ENCODE measurements around the gene GALNS. TPM values are rescaled to one million over a fixed set of nuclear protein-coding genes. Genes with fewer than 3 reads are reported as not detected.

The GALNS gene
- total and polyA plus RNA-seq, 2 of the 13 experiments (the other 11 are each of a cell fraction or from before 2014, with no cell fraction given): 9.2 to 9.8 TPM

GRCh38 chr16:88811769-88812512 is 44.8 kb downstream of the GALNS start, which contains the start of gene APRT (continued):
- no peak for TF ChIP-seq ZNF562 (CRISPR knock-in tag; IDR thresholded peaks at IDR 0.05; ENCODE audit: borderline replicate concordance)
- 0 out of 2 replicates have a peak, but pooled peaks have one; percentile 24 for TF ChIP-seq ZNF720 (CRISPR knock-in tag; IDR thresholded peaks at IDR 0.05)
- no peak for TF ChIP-seq ZNF570 (CRISPR knock-in tag; IDR thresholded peaks at IDR 0.05; ENCODE audit: borderline replicate concordance)
- TF ChIP-seq ZNF350 (CRISPR knock-in tag; IDR thresholded peaks at IDR 0.05; ENCODE audit: borderline replicate concordance, low read depth): peak; percentile 58
- no peak; the same call in 1 of the 2 replicates for TF ChIP-seq RARA (CRISPR knock-in tag; IDR thresholded peaks at IDR 0.05)
- no peak for TF ChIP-seq CENPX (CRISPR knock-in tag; IDR thresholded peaks at IDR 0.05)
- no peak for TF ChIP-seq FOXO4 (CRISPR knock-in tag; conservative IDR thresholded peaks at IDR 0.05)
- peak; percentile 78; the same call in 1 of the 2 replicates for TF ChIP-seq ZNF296 (CRISPR knock-in tag; conservative IDR thresholded peaks at IDR 0.05)
- peak; percentile 42; the same call in 1 of the 2 replicates for TF ChIP-seq ZBTB8A (CRISPR knock-in tag; IDR thresholded peaks at IDR 0.05; ENCODE audit: borderline replicate concordance, low read depth)
- no peak for TF ChIP-seq GABPA (IDR thresholded peaks at IDR 0.05; ENCODE audit: low read depth, low read length)
- peak; percentile 66 for TF ChIP-seq GABPA (CRISPR knock-in tag; IDR thresholded peaks at IDR 0.05; ENCODE audit: low read depth)
- peak; percentile 93 for TF ChIP-seq YY1 (IDR thresholded peaks at IDR 0.05; ENCODE audit: insufficient read depth, insufficient replicate concordance, low read depth, low read length)
- TF ChIP-seq PCBP2 (optimal IDR thresholded peaks at IDR 0.05; ENCODE audit: low read depth, low read length, poor library complexity, severe bottlenecking): no peak
- TF ChIP-seq ZNF430 (CRISPR knock-in tag; IDR thresholded peaks at IDR 0.05): no peak
- TF ChIP-seq ZNF773 (CRISPR knock-in tag; IDR thresholded peaks at IDR 0.05; ENCODE audit: borderline replicate concordance): no peak
- peak; percentile 99; the same call in 1 of the 2 replicates for TF ChIP-seq ZNF704 (CRISPR knock-in tag; IDR thresholded peaks at IDR 0.05; ENCODE audit: borderline replicate concordance)
- TF ChIP-seq ZNF343 (CRISPR knock-in tag; IDR thresholded peaks at IDR 0.05): peak; percentile 76; the same call in 1 of the 2 replicates
- peak; percentile 95 for TF ChIP-seq TMF1 (CRISPR knock-in tag; IDR thresholded peaks at IDR 0.05; ENCODE audit: low read depth)
- no peak for TF ChIP-seq SMARCE1 (IDR thresholded peaks at IDR 0.05; ENCODE audit: borderline replicate concordance)
- no peak for TF ChIP-seq PLSCR1 (CRISPR knock-in tag; IDR thresholded peaks at IDR 0.05; ENCODE audit: borderline replicate concordance)
- peak; percentile 67 for TF ChIP-seq STAG1 (CRISPR knock-in tag; IDR thresholded peaks at IDR 0.05)
- TF ChIP-seq NR2F1 (CRISPR knock-in tag; IDR thresholded peaks at IDR 0.05): no peak
- no peak for TF ChIP-seq ZBTB43 (CRISPR knock-in tag; conservative IDR thresholded peaks at IDR 0.05)
- no peak for TF ChIP-seq EHMT2 (IDR thresholded peaks at IDR 0.05; ENCODE audit: borderline replicate concordance, low read depth, low read length)
